Nephron progenitor cell (in vitro differentiated cells): ENCODE data around the gene LMNB1.
"Not testable (repeated sequence)": the region's sequence is repeated elsewhere in the genome, so short reads cannot be mapped to it uniquely, and the experiment has no call there.

Experiments
- DNase-seq: peaks from one replicate; pipeline ENCODE4 v3.0.0; 2021
- H3K27ac Mint-ChIP-seq: 2 replicates; pipeline ENCODE4 v1.8.0; 2021; ENCODE audit warnings: mild to moderate bottlenecking, moderate library complexity, mixed read lengths
- H3K27me3 Mint-ChIP-seq: 2 replicates; pipeline ENCODE4 v1.8.0; 2021; ENCODE audit warnings: mild to moderate bottlenecking, low read depth, mixed read lengths; ENCODE audit not compliant: poor library complexity
- H3K36me3 Mint-ChIP-seq: 2 replicates; pipeline ENCODE4 v1.8.0; 2021; ENCODE audit warnings: low read depth, mixed read lengths
- H3K4me1 Mint-ChIP-seq: 2 replicates; pipeline ENCODE4 v1.8.0; 2021; ENCODE audit warnings: mixed read lengths
- H3K4me3 Mint-ChIP-seq: 2 replicates; pipeline ENCODE4 v1.8.0; 2021; ENCODE audit warnings: mild to moderate bottlenecking, moderate library complexity, mixed read lengths
- H3K9me3 Mint-ChIP-seq: 2 replicates; pipeline ENCODE4 v1.8.0; 2021; ENCODE audit warnings: mild to moderate bottlenecking, moderate library complexity, mixed read lengths
- CTCF ChIP-seq: fragments of 200-600 bp; sonication (generic); IDR thresholded peaks from 2 replicates; pipeline ENCODE4 v1.5.0; 2021; ENCODE audit warnings: antibody characterized with exemption

LMNB1 gene

DNA sequence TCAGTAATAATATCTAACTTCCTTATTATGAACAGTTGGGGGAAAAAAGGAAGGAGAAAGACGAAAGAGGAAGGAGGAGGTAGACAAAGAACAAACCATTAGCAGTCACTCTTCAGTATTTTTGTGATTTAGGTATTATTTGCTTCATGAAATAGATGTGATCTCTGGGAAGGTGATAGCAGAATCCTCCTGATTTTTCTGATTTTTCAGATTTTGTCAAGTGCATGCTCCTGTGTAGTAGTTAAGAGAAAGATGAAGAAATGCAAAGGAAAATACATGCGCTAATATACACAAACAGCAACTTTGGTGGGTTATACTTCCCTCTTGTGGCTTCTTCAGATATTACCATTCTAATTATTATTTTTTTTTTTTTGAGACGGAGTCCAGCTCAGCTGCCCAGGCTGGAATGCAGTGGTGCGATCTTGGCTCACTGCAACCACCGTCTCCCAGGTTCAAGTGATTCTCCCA lies 31.6 kb downstream of the LMNB1 start:
- H3K4me1 Mint-ChIP-seq: no peaks in the 10 kb centered on the region
- H3K9me3 Mint-ChIP-seq: no peaks in the 10 kb centered on the region
- peak; percentile 49 for TF ChIP-seq CTCF
- no peak for DNase-seq
- no peaks in the 10 kb centered on the region for H3K27me3 Mint-ChIP-seq
- H3K4me3 Mint-ChIP-seq: no peak overlapping the region
- peaks cover 70% of the 10 kb centered on the region for H3K36me3 Mint-ChIP-seq
- no peak overlapping the region for H3K27ac Mint-ChIP-seq

GRCh38 chr5:126809916-126810315 lies 33.0 kb downstream of the LMNB1 start:
- peaks cover 77% of the 10 kb centered on the region for H3K36me3 Mint-ChIP-seq
- no peaks in the 10 kb centered on the region for H3K9me3 Mint-ChIP-seq
- no peak for DNase-seq
- no peak for TF ChIP-seq CTCF
- H3K27ac Mint-ChIP-seq: no peak overlapping the region
- no peaks in the 10 kb centered on the region for H3K4me1 Mint-ChIP-seq
- H3K4me3 Mint-ChIP-seq: no peak overlapping the region
- H3K27me3 Mint-ChIP-seq: no peaks in the 10 kb centered on the region

- H3K4me1 Mint-ChIP-seq: no peaks in the 10 kb centered on the region
- H3K4me3 Mint-ChIP-seq: no peak overlapping the region
- peak overlapping the region; percentile 51 for H3K27ac Mint-ChIP-seq
- no peak for DNase-seq
- no peaks in the 10 kb centered on the region for H3K27me3 Mint-ChIP-seq
- no peaks in the 10 kb centered on the region for H3K9me3 Mint-ChIP-seq
- peaks cover 77% of the 10 kb centered on the region for H3K36me3 Mint-ChIP-seq
- no peak for TF ChIP-seq CTCF
Observed at GRCh38 chr5:126810596-126811380, 33.9 kb downstream of the LMNB1 start.

DNA sequence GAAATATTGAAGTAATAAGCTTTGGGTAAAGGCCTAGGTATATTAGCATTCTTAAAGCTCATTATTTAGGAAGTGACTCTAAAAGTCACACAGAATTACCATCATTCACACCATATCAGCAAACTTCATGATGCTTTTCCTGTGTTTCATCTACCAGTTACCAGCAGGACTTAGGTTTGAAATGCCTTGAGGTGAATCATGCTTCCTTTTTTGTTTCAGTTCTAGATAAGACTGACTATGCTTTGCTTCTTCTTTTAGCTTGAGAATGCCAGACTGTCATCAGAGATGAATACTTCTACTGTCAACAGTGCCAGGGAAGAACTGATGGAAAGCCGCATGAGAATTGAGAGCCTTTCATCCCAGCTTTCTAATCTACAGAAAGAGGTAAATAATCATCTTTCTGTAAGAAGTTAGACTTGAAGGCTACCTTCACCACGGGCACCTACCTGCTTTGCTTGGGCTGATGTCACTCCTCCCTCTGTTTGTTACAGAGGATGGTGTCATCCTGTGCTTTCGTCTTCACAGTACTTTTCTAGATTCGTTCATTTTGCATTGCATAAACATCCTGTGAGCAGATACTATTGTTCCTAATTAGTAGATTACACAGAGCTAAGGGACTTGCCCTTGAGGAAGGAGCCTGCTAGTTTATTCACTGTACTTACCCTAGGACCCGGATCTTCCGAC lies 34.7 kb downstream of the LMNB1 start:
- no peak for TF ChIP-seq CTCF
- H3K27ac Mint-ChIP-seq: no peak overlapping the region
- peaks cover 76% of the 10 kb centered on the region for H3K36me3 Mint-ChIP-seq
- H3K9me3 Mint-ChIP-seq: no peaks in the 10 kb centered on the region
- H3K4me3 Mint-ChIP-seq: no peak overlapping the region
- no peaks in the 10 kb centered on the region for H3K4me1 Mint-ChIP-seq
- no peak for DNase-seq
- no peaks in the 10 kb centered on the region for H3K27me3 Mint-ChIP-seq

- Mint-ChIP-seq H3K4me1 (no peaks in the 10 kb centered on the region), H3K27me3 (no peaks in the 10 kb centered on the region), H3K27ac (no peak overlapping the region), H3K4me3 (no peak overlapping the region), H3K36me3 (peaks cover 76% of the 10 kb centered on the region), H3K9me3 (no peaks in the 10 kb centered on the region)
- TF ChIP-seq CTCF: no peak
- no peak for DNase-seq
Observed at GRCh38 chr5:126812199-126812570, 35.2 kb downstream of the LMNB1 start.

GRCh38 chr5:126813799-126814198 lies 36.9 kb downstream of the LMNB1 start:
- not testable (repeated sequence) for H3K9me3 Mint-ChIP-seq, H3K4me3 Mint-ChIP-seq, H3K27ac Mint-ChIP-seq, H3K27me3 Mint-ChIP-seq, H3K4me1 Mint-ChIP-seq, DNase-seq
- H3K36me3 Mint-ChIP-seq: peaks cover 83% of the 10 kb centered on the region
